ENCODE results near the gene TNFRSF25.
"Not testable (repeated sequence)": the region's sequence is repeated elsewhere in the genome, so short reads cannot be mapped to it uniquely, and the experiment has no call there.

Gene TNFRSF25

GRCh38 chr1:6456800-6457466 lies 9.0 kb downstream of the TNFRSF25 start:
- Histone ChIP-seq H3K4me1 (ENCODE audit: insufficient read depth, low read length) (no peaks in the 10 kb centered on the region), H3K9me3 (ENCODE audit: insufficient read depth, low read depth, low read length) (no peaks in the 10 kb centered on the region), H3K27ac (ENCODE audit: low read depth, low read length) (no peak overlapping the region), H3K36me3 (ENCODE audit: insufficient read depth, low read length) (no peaks in the 10 kb centered on the region), H3K4me3 (ENCODE audit: low read length) (no peak overlapping the region), H3K27me3 (ENCODE audit: insufficient read depth, low read length) (peaks cover 45% of the 10 kb centered on the region), H3K9ac (ENCODE audit: low read depth, low read length) (no peak overlapping the region)
- 78% methylated on average over 11 of the region's 11 CpGs for WGBS

GRCh38 chr1:6455752-6456520 lies 10.0 kb downstream of the TNFRSF25 start:
- peaks cover 50% of the 10 kb centered on the region for H3K27me3 ChIP-seq (ENCODE audit: insufficient read depth, low read length)
- H3K36me3 ChIP-seq (ENCODE audit: insufficient read depth, low read length); H3K4me1 ChIP-seq (ENCODE audit: insufficient read depth, low read length); H3K9me3 ChIP-seq (ENCODE audit: insufficient read depth, low read depth, low read length); H3K4me3 ChIP-seq (ENCODE audit: low read length); H3K9ac ChIP-seq (ENCODE audit: low read depth, low read length); H3K27ac ChIP-seq (ENCODE audit: low read depth, low read length): not testable (repeated sequence)
- WGBS, result 81% methylated on average over 58 of the region's 58 CpGs

GRCh38 chr1:6454856-6455751 lies 10.9 kb downstream of the TNFRSF25 start:
- H3K36me3 ChIP-seq (ENCODE audit: insufficient read depth, low read length), result no peaks in the 10 kb centered on the region
- H3K4me3 ChIP-seq (ENCODE audit: low read length), result peak overlapping the region; percentile 39
- H3K4me1 ChIP-seq (ENCODE audit: insufficient read depth, low read length), result no peaks in the 10 kb centered on the region
- H3K27ac ChIP-seq (ENCODE audit: low read depth, low read length), result no peak overlapping the region
- no peaks in the 10 kb centered on the region for H3K9me3 ChIP-seq (ENCODE audit: insufficient read depth, low read depth, low read length)
- H3K27me3 ChIP-seq (ENCODE audit: insufficient read depth, low read length), result peaks cover 51% of the 10 kb centered on the region
- WGBS, result 8% methylated on average over 115 of the region's 115 CpGs
- no peak overlapping the region for H3K9ac ChIP-seq (ENCODE audit: low read depth, low read length)

GRCh38 chr1:6453895-6454855 lies 11.8 kb downstream of the TNFRSF25 start:
- peak overlapping the region; percentile 39 for H3K4me3 ChIP-seq (ENCODE audit: low read length)
- 12% methylated on average over 85 of the region's 85 CpGs for WGBS
- not testable (repeated sequence) for H3K27ac ChIP-seq (ENCODE audit: low read depth, low read length); H3K4me1 ChIP-seq (ENCODE audit: insufficient read depth, low read length); H3K9me3 ChIP-seq (ENCODE audit: insufficient read depth, low read depth, low read length); H3K9ac ChIP-seq (ENCODE audit: low read depth, low read length); H3K36me3 ChIP-seq (ENCODE audit: insufficient read depth, low read length)
- peaks cover 61% of the 10 kb centered on the region for H3K27me3 ChIP-seq (ENCODE audit: insufficient read depth, low read length)

GRCh38 chr1:6450943-6451373 lies 15.0 kb downstream of the TNFRSF25 start:
- Histone ChIP-seq H3K27ac (ENCODE audit: low read depth, low read length) (no peak overlapping the region), H3K27me3 (ENCODE audit: insufficient read depth, low read length) (peaks cover 79% of the 10 kb centered on the region), H3K9me3 (ENCODE audit: insufficient read depth, low read depth, low read length) (no peaks in the 10 kb centered on the region), H3K36me3 (ENCODE audit: insufficient read depth, low read length) (no peaks in the 10 kb centered on the region), H3K4me3 (ENCODE audit: low read length) (no peak overlapping the region), H3K9ac (ENCODE audit: low read depth, low read length) (no peak overlapping the region), H3K4me1 (ENCODE audit: insufficient read depth, low read length) (peaks cover 10% of the 10 kb centered on the region; the same call in 1 of the 2 replicates)
- WGBS, result 90% methylated on average over 6 of the region's 6 CpGs

- H3K9ac ChIP-seq (ENCODE audit: low read depth, low read length); H3K36me3 ChIP-seq (ENCODE audit: insufficient read depth, low read length); H3K4me3 ChIP-seq (ENCODE audit: low read length); H3K27ac ChIP-seq (ENCODE audit: low read depth, low read length); H3K9me3 ChIP-seq (ENCODE audit: insufficient read depth, low read depth, low read length): not testable (repeated sequence)
- peaks cover 10% of the 10 kb centered on the region; the same call in 1 of the 2 replicates for H3K4me1 ChIP-seq (ENCODE audit: insufficient read depth, low read length)
- H3K27me3 ChIP-seq (ENCODE audit: insufficient read depth, low read length), result peaks cover 75% of the 10 kb centered on the region
- WGBS, result 65% methylated on average over 10 of the region's 10 CpGs
These were observed 15.5 kb downstream of the TNFRSF25 start for GRCh38 chr1:6450486-6450885.

- Histone ChIP-seq H3K27ac (ENCODE audit: low read depth, low read length) (no peak overlapping the region), H3K36me3 (ENCODE audit: insufficient read depth, low read length) (no peaks in the 10 kb centered on the region), H3K9ac (ENCODE audit: low read depth, low read length) (no peak overlapping the region), H3K4me3 (ENCODE audit: low read length) (no peak overlapping the region), H3K4me1 (ENCODE audit: insufficient read depth, low read length) (peaks cover 10% of the 10 kb centered on the region; the same call in 1 of the 2 replicates), H3K9me3 (ENCODE audit: insufficient read depth, low read depth, low read length) (no peaks in the 10 kb centered on the region), H3K27me3 (ENCODE audit: insufficient read depth, low read length) (peaks cover 70% of the 10 kb centered on the region)
- 64% methylated on average over 6 of the region's 7 CpGs for WGBS
These were observed 15.9 kb downstream of the TNFRSF25 start for GRCh38 chr1:6450005-6450450.

- Histone ChIP-seq H3K27me3 (ENCODE audit: insufficient read depth, low read length) (peaks cover 60% of the 10 kb centered on the region), H3K4me3 (ENCODE audit: low read length) (peak overlapping the region; percentile 57), H3K36me3 (ENCODE audit: insufficient read depth, low read length) (no peaks in the 10 kb centered on the region), H3K9me3 (ENCODE audit: insufficient read depth, low read depth, low read length) (no peaks in the 10 kb centered on the region), H3K27ac (ENCODE audit: low read depth, low read length) (no peak overlapping the region), H3K9ac (ENCODE audit: low read depth, low read length) (no peak overlapping the region), H3K4me1 (ENCODE audit: insufficient read depth, low read length) (peaks cover 10% of the 10 kb centered on the region; the same call in 1 of the 2 replicates)
- 4% methylated on average over 61 of the region's 66 CpGs for WGBS
These were observed 17.0 kb downstream of the TNFRSF25 start for GRCh38 chr1:6448749-6449631.

- 4% methylated on average over 68 of the region's 68 CpGs for WGBS
- Histone ChIP-seq H3K9me3 (ENCODE audit: insufficient read depth, low read depth, low read length) (no peaks in the 10 kb centered on the region), H3K4me1 (ENCODE audit: insufficient read depth, low read length) (peaks cover 10% of the 10 kb centered on the region; the same call in 1 of the 2 replicates), H3K9ac (ENCODE audit: low read depth, low read length) (peak overlapping the region; percentile 43; the same call in 1 of the 2 replicates), H3K4me3 (ENCODE audit: low read length) (peak overlapping the region; percentile 57), H3K36me3 (ENCODE audit: insufficient read depth, low read length) (no peaks in the 10 kb centered on the region), H3K27ac (ENCODE audit: low read depth, low read length) (no peak overlapping the region; the same call in 1 of the 2 replicates), H3K27me3 (ENCODE audit: insufficient read depth, low read length) (peaks cover 51% of the 10 kb centered on the region)
These were observed 17.9 kb downstream of the TNFRSF25 start for GRCh38 chr1:6447818-6448748.

All from HUES64 (cell line).